ENCODE data around the gene SHROOM1. TPM values are rescaled to one million over a fixed set of nuclear protein-coding genes. Genes with fewer than 3 reads are reported as not detected.

Gene SHROOM1
- total RNA-seq, 6 experiments from 2014 or later: 7.8 to 12.2 (median 8.6) TPM

DNA sequence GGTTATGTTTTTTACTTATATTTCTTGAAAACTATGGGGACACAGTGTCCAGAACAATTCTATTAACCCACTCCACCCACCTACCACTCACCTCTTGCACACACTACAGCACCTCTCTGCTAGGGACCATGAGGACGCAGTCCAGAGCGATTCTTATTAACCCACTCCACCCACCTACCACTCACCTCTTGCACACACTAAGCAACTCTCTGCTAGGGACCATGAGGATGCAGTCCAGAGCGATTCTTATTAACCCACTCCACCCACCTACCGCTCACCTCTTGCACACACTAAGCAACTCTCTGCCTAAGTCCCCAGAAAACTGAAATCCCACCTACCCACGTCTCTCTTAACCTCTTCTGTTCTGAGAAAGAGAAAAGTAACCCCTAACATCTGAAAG, 2.2 kb upstream of the SHROOM1 start:
- Mint-ChIP-seq H3K27me3 (ENCODE audit: insufficient read depth) (peaks cover 2% of the 10 kb centered on the region), H3K27ac (no peak overlapping the region), H3K9me3 (no peaks in the 10 kb centered on the region), H3K4me1 (ENCODE audit: low read depth) (peaks cover 16% of the 10 kb centered on the region), H3K4me3 (no peak overlapping the region), H3K36me3 (ENCODE audit: low read depth) (no peaks in the 10 kb centered on the region)
- DNase-seq: no peak
- TF ChIP-seq, protein P1, sequence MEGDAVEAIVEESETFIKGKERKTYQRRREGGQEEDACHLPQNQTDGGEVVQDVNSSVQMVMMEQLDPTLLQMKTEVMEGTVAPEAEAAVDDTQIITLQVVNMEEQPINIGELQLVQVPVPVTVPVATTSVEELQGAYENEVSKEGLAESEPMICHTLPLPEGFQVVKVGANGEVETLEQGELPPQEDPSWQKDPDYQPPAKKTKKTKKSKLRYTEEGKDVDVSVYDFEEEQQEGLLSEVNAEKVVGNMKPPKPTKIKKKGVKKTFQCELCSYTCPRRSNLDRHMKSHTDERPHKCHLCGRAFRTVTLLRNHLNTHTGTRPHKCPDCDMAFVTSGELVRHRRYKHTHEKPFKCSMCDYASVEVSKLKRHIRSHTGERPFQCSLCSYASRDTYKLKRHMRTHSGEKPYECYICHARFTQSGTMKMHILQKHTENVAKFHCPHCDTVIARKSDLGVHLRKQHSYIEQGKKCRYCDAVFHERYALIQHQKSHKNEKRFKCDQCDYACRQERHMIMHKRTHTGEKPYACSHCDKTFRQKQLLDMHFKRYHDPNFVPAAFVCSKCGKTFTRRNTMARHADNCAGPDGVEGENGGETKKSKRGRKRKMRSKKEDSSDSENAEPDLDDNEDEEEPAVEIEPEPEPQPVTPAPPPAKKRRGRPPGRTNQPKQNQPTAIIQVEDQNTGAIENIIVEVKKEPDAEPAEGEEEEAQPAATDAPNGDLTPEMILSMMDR (IDR thresholded peaks at IDR 0.05): no peak

DNA sequence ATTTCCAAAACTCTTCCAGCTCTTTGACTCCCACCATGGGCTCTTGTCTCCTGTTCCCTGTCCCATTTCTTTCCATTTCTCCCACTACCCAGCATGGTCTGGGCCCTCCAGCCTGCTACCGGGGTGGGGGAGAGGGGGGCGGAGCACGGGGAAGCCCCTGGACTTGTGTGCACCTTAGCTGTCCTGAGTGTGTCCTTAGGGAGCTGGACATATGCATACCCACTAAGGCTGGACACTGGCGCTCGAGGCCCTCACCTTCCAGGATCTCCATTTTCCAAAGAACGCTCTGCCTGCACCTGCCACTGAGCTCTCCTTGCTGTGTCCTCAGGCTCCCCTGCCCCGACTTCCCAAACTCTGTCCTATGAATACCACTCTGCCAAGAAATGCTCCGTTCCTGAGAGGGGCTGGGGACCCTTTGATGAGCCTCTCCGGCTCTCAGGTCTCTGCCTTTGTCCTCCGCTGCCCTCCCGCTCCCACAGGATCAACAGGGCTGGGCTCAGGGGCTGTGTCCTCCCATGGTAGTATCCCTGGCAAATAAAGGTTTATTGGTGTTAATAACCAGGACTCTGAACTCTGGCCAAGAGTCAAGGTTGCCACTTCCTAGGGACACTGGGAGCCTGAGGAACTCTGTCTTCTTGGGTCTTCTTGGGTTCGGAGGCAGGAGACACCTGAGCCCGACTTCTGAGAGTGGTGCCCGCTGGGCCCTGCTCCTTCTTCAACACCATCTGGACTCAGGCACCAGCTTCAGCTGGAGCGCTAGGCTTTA, 831 bp upstream of the SHROOM1 start:
- Mint-ChIP-seq H3K4me3 (peak overlapping the region; percentile 86), H3K9me3 (no peaks in the 10 kb centered on the region), H3K36me3 (ENCODE audit: low read depth) (no peaks in the 10 kb centered on the region), H3K27me3 (ENCODE audit: insufficient read depth) (peaks cover 2% of the 10 kb centered on the region), H3K4me1 (ENCODE audit: low read depth) (peaks cover 14% of the 10 kb centered on the region), H3K27ac (peak overlapping the region; percentile 51; the same call in 1 of the 2 replicates)
- DNase-seq: no peak
- TF ChIP-seq, protein P1 (IDR thresholded peaks at IDR 0.05): no peak

DNA sequence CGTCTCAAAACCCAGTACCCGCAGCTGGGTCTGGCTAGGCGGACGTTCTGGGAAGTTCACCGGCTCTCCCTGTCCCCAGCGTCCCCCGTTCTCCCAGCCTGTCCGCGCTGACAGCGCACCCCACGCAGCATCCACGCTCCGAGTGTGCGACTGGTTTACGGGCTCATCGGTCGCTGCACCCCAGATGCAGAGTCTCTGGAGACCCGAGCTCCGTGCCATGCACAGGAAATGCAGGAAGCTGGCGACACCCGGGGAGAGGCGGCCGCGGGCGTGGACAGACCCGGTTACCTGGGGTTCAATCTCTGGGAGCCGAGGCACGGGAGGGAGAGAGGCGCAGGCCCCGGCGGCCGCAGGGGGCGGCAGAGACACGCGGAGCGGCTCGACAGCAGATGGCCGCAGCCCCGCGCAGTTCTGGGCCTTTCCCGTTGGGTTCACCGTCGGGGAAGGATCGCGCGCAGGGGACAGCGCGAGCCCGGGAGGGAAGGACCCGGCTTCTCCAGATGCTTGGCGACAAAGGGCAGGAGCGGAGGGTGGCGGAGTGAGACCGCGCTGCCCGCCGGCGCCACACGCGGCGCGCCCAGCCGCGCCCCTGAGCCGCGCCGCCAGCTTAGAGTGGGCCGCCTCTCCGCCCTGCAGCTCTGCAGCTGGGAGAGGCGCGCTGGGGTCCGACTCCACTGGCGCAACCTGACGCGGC, 558 bp downstream of the SHROOM1 start:
- Mint-ChIP-seq H3K4me1 (ENCODE audit: low read depth) (peaks cover 14% of the 10 kb centered on the region), H3K27me3 (ENCODE audit: insufficient read depth) (peaks cover 2% of the 10 kb centered on the region), H3K27ac (peak overlapping the region; percentile 72), H3K9me3 (no peaks in the 10 kb centered on the region), H3K36me3 (ENCODE audit: low read depth) (no peaks in the 10 kb centered on the region), H3K4me3 (peak overlapping the region; percentile 86)
- TF ChIP-seq, protein P1 (IDR thresholded peaks at IDR 0.05): peak; percentile 90
- peak; percentile 51 for DNase-seq

DNA sequence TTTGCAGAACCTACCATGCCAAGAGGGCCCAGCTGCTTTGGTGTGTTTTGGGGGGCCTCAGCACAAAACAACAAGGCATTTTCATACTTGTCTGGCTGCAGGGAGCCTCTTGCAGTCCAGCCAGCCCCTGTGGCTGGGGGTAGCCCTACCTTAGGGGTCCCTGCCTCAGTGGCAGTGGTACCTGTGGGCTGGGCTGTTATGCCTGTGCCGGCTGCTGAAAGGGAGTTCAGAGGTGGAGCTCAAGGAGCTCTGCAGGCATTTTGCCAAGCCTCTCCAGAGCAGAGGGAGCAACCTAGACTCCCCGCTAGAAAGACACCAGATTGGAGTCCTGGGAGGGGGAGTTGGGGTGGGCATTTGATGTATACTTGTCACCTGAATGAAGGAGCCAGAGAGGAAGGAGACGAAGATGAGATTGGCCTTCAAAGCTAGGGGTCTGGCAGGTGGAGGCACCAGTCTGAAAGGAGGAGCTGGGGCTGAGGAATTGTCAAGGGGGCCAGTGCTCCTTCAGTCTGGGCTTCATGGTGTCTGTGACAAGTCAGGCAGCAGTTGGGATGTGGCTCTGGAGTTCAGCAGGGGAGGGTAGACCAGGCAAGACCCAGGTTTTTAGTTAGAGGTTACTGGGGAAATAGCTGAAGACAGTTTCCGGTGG, 1.5 kb downstream of the SHROOM1 start:
- Mint-ChIP-seq H3K36me3 (ENCODE audit: low read depth) (no peaks in the 10 kb centered on the region), H3K9me3 (no peaks in the 10 kb centered on the region), H3K4me3 (peak overlapping the region; percentile 86), H3K27me3 (ENCODE audit: insufficient read depth) (peaks cover 2% of the 10 kb centered on the region), H3K4me1 (ENCODE audit: low read depth) (peaks cover 14% of the 10 kb centered on the region), H3K27ac (peak overlapping the region; percentile 60)
- no peak for DNase-seq
- TF ChIP-seq, protein P1 (IDR thresholded peaks at IDR 0.05): no peak

DNA sequence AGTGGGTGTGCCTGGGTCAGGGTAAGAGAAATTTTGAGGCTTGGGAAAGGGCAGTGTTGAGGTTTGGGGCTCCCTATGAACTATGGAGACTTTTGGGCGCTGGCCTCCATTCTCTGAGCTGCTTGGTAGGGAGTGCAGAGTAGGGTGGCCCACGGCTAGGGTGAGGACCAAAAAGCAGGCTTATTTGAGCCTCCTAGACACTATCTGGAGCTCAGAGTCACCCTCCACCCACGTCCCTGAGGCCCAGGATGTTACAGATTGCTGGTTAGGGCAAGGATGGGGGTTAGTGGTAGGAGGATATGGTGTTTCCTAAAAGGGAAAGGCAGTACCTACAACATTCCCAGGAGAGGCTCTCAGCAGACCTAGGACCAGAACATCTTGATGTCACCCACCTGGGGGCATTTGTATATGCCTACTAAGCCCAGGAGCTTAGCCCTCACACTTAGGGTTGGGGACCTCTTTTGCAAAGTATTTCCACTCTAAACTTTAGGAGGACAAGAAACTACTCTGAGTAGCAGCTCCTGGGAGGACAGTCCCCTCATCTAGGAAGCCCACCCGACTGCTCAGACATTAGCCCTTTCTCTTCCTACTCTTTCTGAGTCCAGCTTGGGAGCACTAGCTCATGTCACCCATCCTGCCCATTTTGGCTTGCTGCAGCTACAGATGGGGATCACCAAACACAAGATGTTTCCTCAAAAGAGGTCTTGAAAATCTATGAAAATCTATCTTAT, 2.3 kb downstream of the SHROOM1 start:
- Mint-ChIP-seq H3K36me3 (ENCODE audit: low read depth) (no peaks in the 10 kb centered on the region), H3K4me1 (ENCODE audit: low read depth) (peaks cover 14% of the 10 kb centered on the region), H3K9me3 (no peaks in the 10 kb centered on the region), H3K27me3 (ENCODE audit: insufficient read depth) (peaks cover 2% of the 10 kb centered on the region), H3K27ac (no peak overlapping the region), H3K4me3 (no peak overlapping the region)
- no peak for DNase-seq
- TF ChIP-seq, protein P1 (IDR thresholded peaks at IDR 0.05): no peak

Data from HFFc6 (cell line).